Loucy (cell line): ENCODE results near the gene CHRNA1.
A peak's percentile ranks its signal among the peaks of the same experiment; 100 is the strongest.

ENCODE experiments used
- H2AFZ ChIP-seq: fragments of 200-600 bp; sonication (generic); 2 replicates; pipeline ENCODE4 v1.6.0; 2016; ENCODE audit warnings: antibody characterized with exemption, mild to moderate bottlenecking, low read length, moderate library complexity
- H3F3A ChIP-seq: fragments of 200-600 bp; 2 replicates; pipeline ENCODE4 v1.6.0; 2016; ENCODE audit warnings: antibody characterized with exemption, low read depth, mild to moderate bottlenecking
- H3K27me3 ChIP-seq: fragments of 200-600 bp; sonication (generic); 2 replicates; pipeline ENCODE4 v1.6.1; 2014; ENCODE audit warnings: low read length, mild to moderate bottlenecking; ENCODE audit not compliant: insufficient read depth, poor library complexity, severe bottlenecking
- H3K36me3 ChIP-seq: fragments of 200-600 bp; sonication (generic); 2 replicates; pipeline ENCODE4 v1.6.1; 2016; ENCODE audit warnings: low read length; ENCODE audit not compliant: insufficient read depth
- H3K4me1 ChIP-seq: fragments of 200-600 bp; sonication (generic); 2 replicates; pipeline ENCODE4 v1.5.1; 2014; ENCODE audit warnings: low read length, mild to moderate bottlenecking; ENCODE audit not compliant: insufficient read depth, poor library complexity, severe bottlenecking
- H3K4me2 ChIP-seq: fragments of 200-600 bp; sonication (generic); 2 replicates; pipeline ENCODE4 v1.6.0; 2014; ENCODE audit warnings: antibody characterized with exemption, low read length, low read depth, mild to moderate bottlenecking; ENCODE audit not compliant: poor library complexity, severe bottlenecking
- H3K4me3 ChIP-seq: fragments of 200-600 bp; sonication (generic); 2 replicates; pipeline ENCODE4 v1.5.1; 2014; ENCODE audit warnings: low read length, mild to moderate bottlenecking, mixed read lengths; ENCODE audit not compliant: poor library complexity, severe bottlenecking
- H3K79me2 ChIP-seq: fragments of 200-600 bp; sonication (generic); 2 replicates; pipeline ENCODE4 v1.6.1; 2014; ENCODE audit warnings: low read length; ENCODE audit not compliant: insufficient read depth
- H3K9ac ChIP-seq: fragments of 200-600 bp; sonication (generic); 2 replicates; pipeline ENCODE4 v1.6.0; 2014; ENCODE audit warnings: mild to moderate bottlenecking, low read depth, low read length, moderate library complexity; ENCODE audit not compliant: poor library complexity, severe bottlenecking
- H3K9me2 ChIP-seq: fragments of 200-600 bp; sonication (generic); replicated peaks from 2 replicates; pipeline ENCODE4 v1.6.1; 2016; ENCODE audit warnings: low read depth, low read length, mixed read lengths
- H3K9me3 ChIP-seq: fragments of 200-600 bp; sonication (generic); 2 replicates; pipeline ENCODE4 v1.6.1; 2014; ENCODE audit warnings: mild to moderate bottlenecking, antibody characterized with exemption, low read length, low read depth; ENCODE audit not compliant: insufficient read depth
- H4K20me1 ChIP-seq: fragments of 200-600 bp; sonication (generic); 2 replicates; pipeline ENCODE4 v1.6.0; 2014; ENCODE audit warnings: antibody characterized with exemption, low read length, mild to moderate bottlenecking; ENCODE audit not compliant: insufficient read depth, poor library complexity, severe bottlenecking
- EZH2phosphoT487 ChIP-seq: fragments of 200-600 bp; IDR thresholded peaks from 2 replicates; pipeline ENCODE4 v1.6.1; 2018; ENCODE audit warnings: antibody characterized with exemption, mild to moderate bottlenecking, moderate library complexity, borderline replicate concordance
- TF ChIP-seq, protein P1 (sequence below): fragments of 200-600 bp; sonication (generic); conservative IDR thresholded peaks from 2 replicates; pipeline ENCODE4 v1.5.1; 2014; ENCODE audit warnings: mild to moderate bottlenecking, antibody characterized with exemption, low read length

The CHRNA1 gene

GRCh38 chr2:174780856-174781255, 16.6 kb upstream of the CHRNA1 start:
- no peaks in the 10 kb centered on the region for H3K9me3 ChIP-seq
- no peak overlapping the region for H2AFZ ChIP-seq
- H3K4me3 ChIP-seq = no peak overlapping the region
- no peaks in the 10 kb centered on the region for H3K9me2 ChIP-seq
- H3K4me2 ChIP-seq = no peak overlapping the region
- no peaks in the 10 kb centered on the region for H4K20me1 ChIP-seq
- no peaks in the 10 kb centered on the region for H3K36me3 ChIP-seq
- peaks cover 31% of the 10 kb centered on the region for H3K4me1 ChIP-seq
- TF ChIP-seq EZH2phosphoT487 = no peak
- TF ChIP-seq, protein P1, sequence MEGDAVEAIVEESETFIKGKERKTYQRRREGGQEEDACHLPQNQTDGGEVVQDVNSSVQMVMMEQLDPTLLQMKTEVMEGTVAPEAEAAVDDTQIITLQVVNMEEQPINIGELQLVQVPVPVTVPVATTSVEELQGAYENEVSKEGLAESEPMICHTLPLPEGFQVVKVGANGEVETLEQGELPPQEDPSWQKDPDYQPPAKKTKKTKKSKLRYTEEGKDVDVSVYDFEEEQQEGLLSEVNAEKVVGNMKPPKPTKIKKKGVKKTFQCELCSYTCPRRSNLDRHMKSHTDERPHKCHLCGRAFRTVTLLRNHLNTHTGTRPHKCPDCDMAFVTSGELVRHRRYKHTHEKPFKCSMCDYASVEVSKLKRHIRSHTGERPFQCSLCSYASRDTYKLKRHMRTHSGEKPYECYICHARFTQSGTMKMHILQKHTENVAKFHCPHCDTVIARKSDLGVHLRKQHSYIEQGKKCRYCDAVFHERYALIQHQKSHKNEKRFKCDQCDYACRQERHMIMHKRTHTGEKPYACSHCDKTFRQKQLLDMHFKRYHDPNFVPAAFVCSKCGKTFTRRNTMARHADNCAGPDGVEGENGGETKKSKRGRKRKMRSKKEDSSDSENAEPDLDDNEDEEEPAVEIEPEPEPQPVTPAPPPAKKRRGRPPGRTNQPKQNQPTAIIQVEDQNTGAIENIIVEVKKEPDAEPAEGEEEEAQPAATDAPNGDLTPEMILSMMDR = no peak
- no peaks in the 10 kb centered on the region for H3F3A ChIP-seq
- no peak overlapping the region for H3K9ac ChIP-seq
- H3K79me2 ChIP-seq = no peaks in the 10 kb centered on the region
- H3K27me3 ChIP-seq = no peaks in the 10 kb centered on the region

- H3K9ac ChIP-seq = no peak overlapping the region
- no peaks in the 10 kb centered on the region for H3K9me2 ChIP-seq
- H3K4me2 ChIP-seq = no peak overlapping the region
- H2AFZ ChIP-seq = no peak overlapping the region
- H3K27me3 ChIP-seq = no peaks in the 10 kb centered on the region
- no peaks in the 10 kb centered on the region for H3K79me2 ChIP-seq
- no peak overlapping the region for H3K4me3 ChIP-seq
- TF ChIP-seq, protein P1 = no peak
- TF ChIP-seq EZH2phosphoT487 = no peak
- H3K4me1 ChIP-seq = peaks cover 31% of the 10 kb centered on the region
- H4K20me1 ChIP-seq = no peaks in the 10 kb centered on the region
- H3F3A ChIP-seq = no peaks in the 10 kb centered on the region
- no peaks in the 10 kb centered on the region for H3K36me3 ChIP-seq
- no peaks in the 10 kb centered on the region for H3K9me3 ChIP-seq
These were observed 16.0 kb upstream of the CHRNA1 start for GRCh38 chr2:174780191-174780840.

DNA sequence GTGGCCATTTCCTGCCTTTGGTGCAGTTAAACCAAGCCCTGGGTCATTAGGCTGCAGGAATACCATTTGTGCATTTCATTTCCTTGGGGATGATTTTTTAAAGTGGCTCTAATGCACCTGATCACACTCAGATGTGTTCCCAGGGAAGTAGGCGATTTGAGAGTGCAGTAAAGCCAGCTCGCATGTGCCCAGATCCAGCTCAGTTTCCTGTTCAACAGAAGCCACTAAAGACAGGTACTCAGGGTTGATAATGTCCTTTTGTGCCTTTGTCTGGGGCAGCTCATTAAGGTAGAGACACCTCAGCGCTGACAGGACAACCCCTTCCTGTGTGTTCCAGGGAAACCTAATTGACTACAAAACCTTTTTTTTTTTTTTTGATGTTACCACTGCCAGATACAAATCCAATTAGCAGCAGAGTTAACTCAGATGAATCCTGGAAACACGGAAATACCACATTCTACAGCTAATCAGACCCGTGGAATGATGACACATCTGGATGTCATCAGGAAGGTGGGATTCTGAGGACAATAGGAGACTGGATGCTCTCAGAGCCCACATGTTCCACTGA, 15.2 kb upstream of the CHRNA1 start:
- Histone ChIP-seq H3K27me3 (no peaks in the 10 kb centered on the region), H3K9ac (no peak overlapping the region), H3K79me2 (no peaks in the 10 kb centered on the region), H3F3A (no peaks in the 10 kb centered on the region), H3K4me3 (no peak overlapping the region), H4K20me1 (no peaks in the 10 kb centered on the region), H3K4me1 (peaks cover 31% of the 10 kb centered on the region), H3K36me3 (no peaks in the 10 kb centered on the region), H3K9me3 (no peaks in the 10 kb centered on the region), H3K9me2 (no peaks in the 10 kb centered on the region), H2AFZ (no peak overlapping the region), H3K4me2 (peak overlapping the region; percentile 54)
- no peak for TF ChIP-seq EZH2phosphoT487
- TF ChIP-seq, protein P1 = no peak
